KBM-7 (cell line): Measurements from ENCODE around the gene CYP1B1.
A peak's percentile ranks its signal among the peaks of the same experiment; 100 is the strongest.

Experiments
- DNase-seq: peaks from one replicate; pipeline ENCODE4 v3.0.0-alpha.2; 2015
- in situ Hi-C: fragments of 300-500 bp; cut with MboI; formaldehyde crosslinking; loops from 2 replicates; pipeline ENCODE4 v1.14.3; 2020; ENCODE audit warnings: low sequenced_read_pairs, low pct_unique_long_range_greater_than_20kb, mixed read lengths

The CYP1B1 gene

DNA sequence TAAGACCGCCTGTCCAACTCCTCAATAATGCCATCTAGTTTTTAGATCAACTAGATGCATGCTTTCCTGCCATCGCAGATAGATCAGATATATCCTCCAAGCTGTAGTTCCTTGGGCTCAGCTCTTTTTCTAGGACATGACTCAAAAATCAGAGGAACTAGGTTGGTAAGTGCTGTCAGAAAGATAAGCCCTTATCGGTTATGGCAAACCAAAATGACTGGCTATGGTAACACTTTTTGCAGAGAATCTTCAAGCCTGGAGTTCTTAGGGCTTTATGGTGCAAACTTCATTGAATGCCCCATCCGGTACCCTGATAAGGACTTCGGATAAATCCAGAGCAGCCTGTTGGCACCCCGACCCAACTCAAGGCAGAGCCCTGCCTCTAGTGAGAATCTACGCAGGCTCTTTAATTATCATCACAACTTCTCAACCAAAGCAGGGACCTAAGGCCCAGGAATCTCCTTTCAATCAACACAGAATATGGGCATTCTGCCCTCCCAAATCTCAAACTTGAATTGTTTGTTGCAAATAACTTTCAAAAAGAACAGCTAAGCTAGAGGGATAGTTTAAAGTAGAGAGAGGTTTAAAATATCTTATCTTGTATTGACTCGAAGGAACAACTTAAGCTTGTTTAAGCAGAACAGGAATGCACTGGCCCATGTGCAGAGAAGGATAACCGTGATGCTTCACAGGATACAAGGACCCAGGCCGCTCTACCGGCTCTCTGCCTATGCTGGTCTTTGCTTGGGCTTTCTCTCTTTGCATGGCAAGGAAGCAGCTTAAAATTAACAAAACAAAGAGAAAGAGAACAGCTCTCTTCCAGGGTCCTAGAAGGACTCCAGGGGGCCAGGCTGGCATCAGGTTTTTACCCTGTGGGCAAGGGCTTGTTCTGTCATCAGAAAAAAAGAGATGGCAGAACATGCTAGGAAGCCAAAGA is 3.4 kb upstream of the CYP1B1 start:
- in situ Hi-C loops: no loop called here
- DNase-seq: no peak

DNA sequence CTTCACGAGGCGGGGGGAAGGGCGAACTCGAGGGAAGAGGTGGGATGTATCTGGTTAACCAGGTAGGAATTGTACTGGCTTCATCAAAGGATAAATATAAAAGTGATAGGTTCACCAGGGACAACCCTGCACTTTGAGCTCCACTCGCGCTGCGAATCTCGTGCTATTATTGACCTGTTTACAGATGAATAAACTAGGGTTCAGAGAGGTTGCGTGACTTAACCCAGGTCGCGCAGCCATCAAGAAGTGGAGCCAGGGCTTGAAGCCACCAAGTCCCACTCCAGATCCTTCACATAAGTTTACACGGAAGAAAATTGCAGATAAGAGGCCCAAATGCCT is 1.4 kb upstream of the CYP1B1 start:
- in situ Hi-C loops: no loop called here
- no peak for DNase-seq

DNA sequence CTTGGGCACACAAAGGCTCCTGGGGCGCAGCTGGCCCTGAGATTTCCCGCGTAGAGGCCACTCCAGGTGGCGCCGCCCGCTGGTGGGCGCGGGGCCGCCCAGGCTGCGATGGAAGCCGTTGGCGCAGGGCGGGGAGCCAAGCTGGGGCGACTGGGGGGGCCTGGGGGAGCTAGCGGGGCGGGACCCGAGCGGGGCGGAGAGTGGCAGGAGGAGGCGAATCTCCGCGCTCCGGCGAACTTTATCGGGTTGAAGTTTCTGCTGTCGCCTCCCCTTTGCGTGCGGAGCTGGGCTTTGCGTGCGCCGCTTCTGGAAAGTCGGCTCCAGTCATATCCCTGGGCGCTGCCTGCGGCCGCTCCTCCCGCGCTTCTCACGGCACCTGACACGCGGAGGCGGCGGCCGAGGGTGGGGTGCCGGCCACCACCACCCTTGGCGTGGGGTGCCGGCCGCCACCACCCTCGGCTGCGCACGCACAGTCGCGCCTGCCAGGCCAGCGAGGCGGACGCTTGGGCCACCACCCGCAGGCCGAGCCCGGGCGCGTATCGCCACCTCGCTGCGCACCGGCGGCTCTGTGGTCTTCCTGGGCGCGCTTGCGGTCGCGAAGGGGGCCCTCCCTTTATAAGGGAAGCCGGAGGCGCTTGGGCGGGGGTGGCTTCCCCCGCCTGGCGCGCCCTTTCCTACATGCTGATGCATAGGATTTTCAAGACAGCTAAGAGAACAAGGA is 919 bp upstream of the CYP1B1 start:
- in situ Hi-C loops: no loop called here
- peak; percentile 91 for DNase-seq

DNA sequence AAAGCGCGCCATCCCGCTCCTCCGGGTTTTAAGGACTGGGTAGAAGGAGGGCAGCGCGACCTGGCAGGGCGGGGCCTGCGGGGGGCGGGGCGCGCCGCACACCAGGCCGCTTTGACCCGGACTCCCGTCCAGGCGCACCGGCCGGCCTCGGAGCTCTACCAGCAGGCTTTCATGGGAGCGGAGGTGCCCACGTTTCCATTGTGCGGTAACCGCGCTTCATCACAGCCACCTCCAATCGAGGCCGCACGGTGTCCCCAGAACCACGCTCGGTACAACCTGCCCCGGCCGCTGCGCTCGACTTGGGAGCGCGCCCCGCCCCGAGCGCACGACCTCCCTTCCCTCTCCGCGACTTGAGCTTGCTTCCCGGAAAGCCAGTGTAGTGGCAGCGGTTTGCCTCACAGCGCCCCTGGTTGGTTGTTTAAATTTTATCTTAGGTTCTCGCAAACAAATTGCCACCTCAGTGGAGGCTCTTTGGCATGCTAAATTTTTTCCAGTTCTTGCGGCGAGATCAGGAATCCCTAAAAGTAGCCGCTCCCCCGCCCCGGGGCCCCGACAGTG is 280 bp upstream of the CYP1B1 start:
- in situ Hi-C loops: no loop called here
- DNase-seq: peak; percentile 94

DNA sequence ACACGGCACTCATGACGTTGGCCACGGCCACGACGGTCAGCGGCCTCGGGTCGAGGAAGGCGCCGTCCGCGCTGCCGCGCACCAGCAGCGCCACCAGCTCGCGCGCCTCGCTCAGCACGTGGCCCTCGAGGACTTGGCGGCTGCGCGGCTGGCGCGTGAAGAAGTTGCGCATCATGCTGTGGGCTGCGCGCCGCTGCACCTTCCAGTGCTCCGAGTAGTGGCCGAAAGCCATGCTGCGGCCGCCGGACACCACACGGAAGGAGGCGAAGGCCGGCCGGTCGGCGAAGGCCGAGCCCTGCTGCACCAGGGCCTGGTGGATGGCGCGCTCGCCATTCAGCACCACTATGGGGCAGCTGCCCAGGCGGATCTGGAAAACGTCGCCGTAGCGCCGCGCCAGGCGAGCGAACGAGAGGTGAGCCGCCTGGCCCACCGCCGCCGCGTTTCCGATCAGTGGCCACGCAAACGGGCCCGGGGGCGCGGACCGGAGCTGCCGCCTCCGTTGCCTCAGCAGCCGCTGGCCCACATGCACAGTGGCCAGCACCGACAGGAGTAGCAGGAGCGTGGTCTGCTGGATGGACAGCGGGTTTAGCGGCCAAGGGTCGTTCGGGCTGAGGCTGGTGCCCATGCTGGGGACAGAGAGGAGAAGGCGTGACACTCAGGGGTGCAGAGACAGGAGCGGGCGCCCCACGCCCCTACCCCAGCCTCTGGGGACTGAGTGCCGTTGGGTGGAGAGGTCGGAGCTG is 1.0 kb downstream of the CYP1B1 start:
- in situ Hi-C loops: no loop called here
- no peak for DNase-seq

DNA sequence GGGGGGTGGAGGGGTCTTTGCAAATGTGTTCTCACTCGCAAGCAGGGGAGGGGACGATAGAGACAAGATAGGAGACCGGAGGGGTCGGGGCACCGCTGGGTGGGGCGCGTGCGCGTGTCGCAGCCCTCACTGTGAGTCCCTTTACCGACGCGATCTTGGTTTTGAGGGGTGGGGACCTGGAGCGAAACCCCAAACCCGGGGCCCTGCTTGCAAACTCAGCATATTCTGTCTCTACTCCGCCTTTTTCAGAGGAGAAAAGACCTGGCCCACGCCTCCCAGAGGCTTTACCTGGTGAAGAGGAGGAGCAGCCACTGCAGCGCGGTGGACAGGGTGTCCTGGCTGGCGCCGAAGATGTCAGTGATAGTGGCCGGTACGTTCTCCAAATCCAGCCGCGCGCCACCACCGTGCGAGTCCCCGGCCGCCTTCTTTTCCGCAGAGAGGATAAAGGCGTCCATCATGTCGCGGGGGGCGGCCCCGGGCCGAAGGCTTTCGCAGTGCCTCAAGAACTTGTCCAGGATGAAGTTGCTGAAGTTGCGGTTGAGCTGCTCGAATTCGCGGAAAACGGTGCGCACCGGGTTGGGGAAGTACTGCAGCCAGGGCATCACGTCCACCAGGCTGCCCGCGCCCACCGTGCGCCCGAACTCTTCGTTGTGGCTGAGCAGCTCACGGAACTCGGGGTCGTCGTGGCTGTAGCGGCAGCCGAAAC is 1.7 kb downstream of the CYP1B1 start:
- in situ Hi-C loops: no loop called here
- peak; percentile 71 for DNase-seq

DNA sequence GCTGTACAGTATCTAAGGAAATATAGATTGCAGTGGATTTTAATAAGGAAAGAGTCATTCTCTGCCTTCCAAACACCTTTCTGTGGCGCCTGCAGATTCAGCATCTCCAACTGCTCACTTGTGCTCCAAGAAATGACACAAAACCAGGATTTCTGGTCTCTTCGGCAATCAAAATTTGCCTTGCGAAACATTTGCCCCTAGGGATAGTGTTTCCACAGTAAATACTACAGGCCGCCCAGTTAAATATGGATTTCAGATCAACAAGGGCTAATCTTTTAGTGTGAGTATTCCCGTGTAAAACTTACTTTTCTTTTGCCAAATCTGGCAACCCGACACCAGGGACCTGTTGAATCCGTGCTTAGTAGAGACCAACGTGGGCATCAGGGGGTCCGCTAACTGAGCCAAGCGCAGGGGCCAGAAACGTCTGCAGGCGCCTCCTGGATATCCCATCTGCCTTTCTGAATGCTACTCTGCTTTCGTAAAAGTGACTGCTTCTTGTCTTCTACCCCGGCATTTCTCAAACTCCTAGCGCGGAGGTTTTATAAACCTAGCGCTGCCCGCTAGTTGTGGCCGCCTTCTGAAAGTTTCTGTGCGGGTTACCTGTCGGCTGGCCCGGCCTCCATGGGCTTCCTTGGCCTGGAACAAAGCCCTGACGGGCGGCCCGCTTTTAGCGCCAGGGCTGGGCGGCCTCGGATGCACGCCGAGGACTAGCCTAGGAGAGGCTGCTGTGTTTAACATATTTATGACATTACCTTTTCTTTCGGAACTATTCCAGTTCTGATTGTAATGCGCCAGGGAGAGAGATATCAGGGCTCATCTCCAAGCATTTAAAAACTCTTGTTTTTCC is 2.5 kb downstream of the CYP1B1 start:
- peak; percentile 56 for DNase-seq
- in situ Hi-C loops: no loop called here

DNA sequence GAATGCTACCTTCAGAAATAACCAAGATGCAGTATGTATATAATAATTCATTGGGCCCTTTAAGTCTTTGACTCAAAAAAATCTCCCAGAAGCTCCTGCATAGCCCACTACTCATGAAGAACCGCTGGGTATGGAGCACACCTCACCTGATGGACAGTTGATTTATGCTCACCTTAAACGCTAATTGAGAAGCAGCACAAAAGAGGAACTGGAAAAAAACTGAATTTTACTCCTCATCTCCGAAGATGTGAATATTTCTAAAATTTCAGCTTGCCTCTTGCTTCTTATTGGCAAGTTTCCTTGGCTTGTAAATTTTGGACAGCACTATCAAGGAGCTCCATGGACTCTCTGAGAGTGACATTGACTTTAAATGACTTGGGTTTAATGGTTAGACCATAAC is 5.5 kb downstream of the CYP1B1 start:
- DNase-seq: no peak
- in situ Hi-C loops: no loop called here

DNA sequence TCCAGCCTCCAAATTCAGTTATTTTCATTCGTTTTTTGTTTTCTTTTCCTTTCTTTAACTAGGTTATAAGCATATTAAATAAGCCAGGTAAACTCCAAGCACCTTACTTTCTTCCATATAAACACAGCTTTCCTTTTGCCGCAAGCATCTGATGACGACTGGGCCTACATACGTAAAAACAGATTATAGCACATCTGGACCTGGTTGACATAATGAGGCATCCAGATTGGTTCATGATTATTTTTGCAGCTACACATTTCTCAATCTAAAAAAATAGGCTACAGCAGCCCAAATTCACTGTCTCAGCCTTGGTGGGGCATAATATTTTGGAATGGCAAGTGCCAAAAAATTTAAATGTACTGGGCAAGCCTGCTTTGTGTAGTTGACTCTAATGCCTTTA is 7.7 kb downstream of the CYP1B1 start:
- in situ Hi-C loops: no loop called here

DNA sequence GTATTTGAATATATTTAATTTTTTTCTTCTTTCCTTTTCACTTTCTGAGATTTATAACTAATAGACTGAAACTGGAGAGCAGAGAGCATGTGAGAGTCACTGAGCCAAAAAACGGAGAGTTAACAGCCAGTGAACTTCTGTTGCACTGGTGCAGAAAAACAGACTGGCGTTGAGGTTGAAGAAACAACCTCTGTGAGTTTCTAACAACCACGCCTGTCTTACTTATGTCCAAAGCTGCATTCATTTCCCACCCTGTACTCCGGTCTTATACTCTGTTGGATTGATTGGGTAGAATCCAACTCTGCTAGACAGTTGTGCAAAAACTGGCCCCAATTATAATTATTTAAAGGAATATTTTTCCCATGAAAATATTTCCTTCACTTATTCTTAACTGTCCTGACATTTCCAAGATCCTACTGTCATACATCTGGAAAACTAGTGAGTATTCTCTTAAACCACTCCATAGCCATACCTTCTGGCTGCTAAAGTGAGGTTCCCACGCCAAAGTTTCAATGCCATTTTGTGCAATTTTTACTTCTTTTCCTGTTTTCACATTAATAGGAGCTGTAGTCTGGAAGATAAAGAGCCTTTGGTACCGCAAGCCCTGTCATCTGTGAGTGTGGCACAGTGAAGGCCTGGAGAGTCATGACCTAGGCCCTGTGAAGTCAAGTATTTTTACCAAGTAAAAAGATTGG is 9.4 kb downstream of the CYP1B1 start:
- no peak for DNase-seq
- in situ Hi-C loops: no loop called here

More for the DNA sequence above, 7.7 kb downstream of the CYP1B1 start:
- no peak for DNase-seq

DNA sequence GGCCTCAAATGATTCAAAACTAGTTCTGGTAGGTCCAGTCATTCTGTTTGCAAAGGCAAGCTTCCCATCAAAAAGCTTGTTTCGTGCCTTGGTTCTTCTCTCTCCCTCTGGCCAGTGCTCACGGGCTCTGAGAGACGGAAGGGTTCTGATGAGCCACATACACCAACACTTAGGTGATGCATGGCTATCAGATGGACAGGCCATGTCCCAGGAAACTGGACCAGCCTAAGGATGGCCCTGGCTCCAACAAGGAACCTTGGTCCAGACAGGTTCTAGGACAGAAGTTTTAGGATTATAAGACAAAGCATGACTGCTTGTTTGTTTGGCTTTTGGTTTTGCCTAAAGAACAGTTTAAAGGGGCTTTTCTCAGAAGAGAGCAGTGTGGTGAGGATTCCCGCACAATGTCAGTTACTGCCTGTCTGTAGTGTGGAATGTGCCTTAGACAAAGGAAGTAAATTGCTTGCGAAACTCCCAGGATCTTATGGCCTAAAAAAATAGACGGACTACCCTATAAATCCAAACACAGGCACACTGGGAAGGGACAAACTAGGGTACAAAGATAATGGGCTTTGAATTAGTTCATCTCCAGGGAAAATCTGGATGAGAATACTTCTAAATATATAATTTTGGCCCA is 10.3 kb downstream of the CYP1B1 start:
- in situ Hi-C loops: no loop called here
- no peak for DNase-seq

DNA sequence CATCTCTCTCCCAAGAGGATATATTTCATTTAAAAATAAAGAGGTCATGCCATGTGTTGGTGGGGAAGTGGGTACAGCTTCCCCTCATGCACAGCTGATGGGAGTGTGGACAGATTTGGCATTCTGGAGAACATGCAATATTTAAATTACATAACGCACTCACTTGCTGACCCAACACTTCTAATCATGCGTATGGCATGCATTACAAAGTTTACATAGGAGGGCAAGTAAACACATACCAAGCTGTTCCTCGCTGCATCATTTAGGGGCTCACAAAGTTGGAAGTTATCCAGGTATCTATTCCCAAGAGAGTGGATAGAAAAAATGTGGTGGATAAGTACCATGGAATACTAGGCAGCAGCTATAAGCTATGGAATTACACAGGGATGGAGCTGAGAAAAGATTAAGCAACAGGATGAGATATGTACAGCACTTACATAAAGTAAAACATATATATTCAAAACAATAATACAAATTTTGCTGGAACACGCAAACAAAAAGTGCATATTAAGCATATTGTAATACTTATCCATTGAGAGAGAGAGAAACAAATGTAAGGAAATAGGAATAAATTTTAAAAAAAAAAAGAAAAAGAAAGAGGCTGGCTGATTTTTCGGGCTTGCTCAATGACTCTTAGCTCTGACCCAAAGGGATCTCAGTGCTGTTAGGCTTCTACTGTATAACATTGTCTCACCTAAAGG is 11.0 kb downstream of the CYP1B1 start:
- in situ Hi-C loops: no loop called here
- no peak for DNase-seq

DNA sequence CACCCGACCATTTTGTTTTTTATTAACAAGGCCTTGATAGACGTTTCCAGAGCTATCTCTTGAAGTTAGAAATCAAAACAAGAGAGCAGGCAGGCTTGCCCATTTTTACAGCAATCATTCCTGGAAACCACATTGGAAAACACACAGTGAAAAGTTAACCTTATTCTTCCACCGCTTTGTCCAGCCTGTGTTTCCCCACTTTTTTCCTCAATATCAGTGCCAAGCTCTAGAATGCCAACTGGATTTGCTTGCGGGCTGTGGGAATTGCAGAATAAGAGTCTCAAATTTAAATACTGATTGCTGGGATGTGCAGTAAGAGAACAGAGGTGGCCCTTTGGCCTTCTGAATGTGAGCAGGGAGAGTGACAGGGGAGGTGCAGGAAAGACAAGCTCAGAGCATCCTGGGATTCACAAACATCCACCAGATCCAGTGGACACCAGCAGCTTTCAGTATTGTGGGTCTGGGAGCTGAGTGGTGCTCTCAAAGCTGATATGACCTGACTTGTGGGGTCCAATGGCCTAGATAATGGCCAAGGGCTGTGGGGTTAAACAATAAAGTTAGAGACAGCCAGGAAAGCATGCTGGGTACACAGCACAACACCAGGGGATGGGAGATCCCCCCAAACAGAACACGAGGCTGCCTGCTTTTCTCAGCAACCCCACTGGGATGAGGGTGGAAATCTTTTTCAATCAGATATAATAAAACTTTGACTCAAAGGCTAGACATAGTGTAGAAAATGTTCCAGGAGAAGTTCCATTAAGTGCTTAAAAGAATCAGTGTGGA is 15.5 kb downstream of the CYP1B1 start:
- no peak for DNase-seq
- in situ Hi-C loops: no loop called here

DNA sequence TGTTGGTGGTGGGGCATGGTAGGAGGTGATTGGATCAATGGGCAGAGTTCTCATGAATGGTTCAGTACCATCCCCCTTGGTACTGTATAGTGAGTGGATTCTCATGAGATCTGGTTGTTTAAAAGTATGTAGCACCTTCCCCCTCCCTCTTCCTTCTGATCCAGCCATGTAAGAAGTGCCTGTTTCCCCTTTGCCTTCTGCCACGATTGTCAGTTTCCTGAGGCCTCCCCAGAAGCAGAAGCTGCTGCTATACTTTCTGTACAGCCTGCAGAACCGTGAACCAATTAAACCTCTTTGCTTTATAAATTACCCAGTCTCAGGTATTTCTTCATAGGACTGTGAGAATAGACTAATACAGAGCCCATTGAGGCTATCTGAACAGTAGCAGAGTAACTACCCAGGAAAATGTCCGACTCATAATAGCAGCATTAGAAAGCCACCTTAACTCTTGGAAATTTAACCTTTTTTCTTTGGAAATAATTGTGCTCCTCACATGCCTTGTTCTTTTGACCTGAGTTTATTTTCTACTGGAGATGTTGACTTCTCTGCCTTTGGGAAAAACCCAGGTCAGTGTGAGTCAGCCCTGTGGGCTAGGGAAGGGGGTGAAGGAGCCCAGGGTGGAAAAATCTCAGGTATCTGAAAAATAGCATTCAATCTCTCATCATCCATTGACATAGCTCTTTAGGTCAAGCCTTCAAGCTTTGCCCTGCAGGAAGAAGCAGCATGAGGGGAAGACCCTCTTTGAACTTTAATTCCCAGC is 18.1 kb downstream of the CYP1B1 start:
- in situ Hi-C loops: no loop called here
- peak; percentile 65 for DNase-seq

DNA sequence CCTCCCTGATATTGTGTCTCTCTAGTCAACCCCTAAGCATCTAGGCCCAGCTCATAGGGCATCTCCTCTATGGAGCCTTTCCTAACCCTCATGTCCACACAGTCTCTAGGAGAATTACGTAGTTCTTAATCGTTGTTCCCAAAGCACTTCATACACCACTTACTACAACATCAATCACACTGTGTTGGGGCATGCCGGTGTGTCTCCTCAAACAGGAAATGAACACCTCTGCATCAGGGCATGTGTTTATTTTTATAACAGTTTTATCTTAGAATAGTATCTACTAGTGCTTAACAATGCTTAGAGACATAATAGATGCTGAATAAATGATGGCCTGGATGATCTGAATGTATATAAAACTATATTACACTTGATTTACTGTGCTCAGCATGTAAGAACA is 19.7 kb downstream of the CYP1B1 start:
- in situ Hi-C loops: no loop called here
- DNase-seq: no peak
